CD4-positive, alpha-beta T cell (primary cell): Measurements from ENCODE around the gene ATP13A5. TPM values are rescaled to one million over a fixed set of nuclear protein-coding genes. Genes with fewer than 3 reads are reported as not detected.

Experiments
- ATAC-seq: fragments of 200-7000 bp; cut with Tn5 transposase; one replicate; pipeline ENCODE4 v1.10.0; 2022; ENCODE audit warnings: mild to moderate bottlenecking; ENCODE audit not compliant: poor library complexity
- CTCF ChIA-PET: fragments of 350-600 bp; sonication (Branson Sonifier 250); formaldehyde crosslinking; loops from one replicate; lab custom pipeline; 2021; ENCODE audit warnings: antibody characterized with exemption, inconsistent platforms; lab: Charles Lee
- POLR2A ChIA-PET: fragments of 350-600 bp; sonication (Branson Sonifier 250); formaldehyde crosslinking; loops from one replicate; lab custom pipeline; 2021; ENCODE audit warnings: antibody characterized with exemption, inconsistent platforms; lab: Charles Lee
- DNase-seq, 14 experiments: peaks; one replicate each; pipeline ENCODE4 v3.0.0-alpha.2; 2013 to 2020; ENCODE audit warnings: mixed read lengths in 2 of 14
- H3K27ac ChIP-seq, 2 donors: one replicate each; pipeline versions ENCODE4 v1.5.1 to v1.7.0; 2013; ENCODE audit warnings: low read length in 2 of 2, low read depth in 1 of 2, mild to moderate bottlenecking in 1 of 2
- H3K27me3 ChIP-seq, 2 experiments: 1 replicate in 1 of 2; 2 replicates in 1 of 2; pipeline versions ENCODE4 v1.6.1 to v1.7.0; 2013; ENCODE audit warnings: low read length in 2 of 2, control low read depth in 1 of 2, mild to moderate bottlenecking in 1 of 2, moderate library complexity in 1 of 2; ENCODE audit not compliant: insufficient read depth in 2 of 2, control insufficient read depth in 1 of 2
- H3K36me3 ChIP-seq: one replicate; pipeline ENCODE4 v1.6.1; 2013; ENCODE audit warnings: low read length, control low read depth; ENCODE audit not compliant: insufficient read depth
- H3K4me1 ChIP-seq: one replicate; pipeline ENCODE4 v1.6.1; 2013; ENCODE audit warnings: low read length, control low read depth; ENCODE audit not compliant: insufficient read depth
- H3K4me3 ChIP-seq: one replicate; pipeline ENCODE4 v1.5.1; 2013; ENCODE audit warnings: mild to moderate bottlenecking, low read length, moderate library complexity
- H3K9me3 ChIP-seq, 2 experiments: 1 replicate in 1 of 2; 2 replicates in 1 of 2; pipeline versions ENCODE4 v1.6.1 to v1.7.0; 2013; ENCODE audit warnings: low read length in 2 of 2, mild to moderate bottlenecking in 2 of 2, control low read depth in 1 of 2, moderate library complexity in 1 of 2; ENCODE audit not compliant: control insufficient read depth in 1 of 2, insufficient read depth in 1 of 2
- H3K27ac Mint-ChIP-seq: one replicate; pipeline ENCODE4 v1.8.0; 2020; ENCODE audit warnings: mixed read lengths
- H3K27me3 Mint-ChIP-seq: one replicate; pipeline ENCODE4 v1.8.0; 2021; ENCODE audit warnings: mixed read lengths
- H3K36me3 Mint-ChIP-seq: one replicate; pipeline ENCODE4 v1.8.0; 2021; ENCODE audit warnings: low read depth, mixed read lengths
- H3K4me1 Mint-ChIP-seq: one replicate; pipeline ENCODE4 v1.8.0; 2021; ENCODE audit warnings: low read depth, mixed read lengths
- H3K4me3 Mint-ChIP-seq: one replicate; pipeline ENCODE4 v1.8.0; 2020; ENCODE audit warnings: mild to moderate bottlenecking, mixed read lengths
- H3K9me3 Mint-ChIP-seq: one replicate; pipeline ENCODE4 v1.8.0; 2020; ENCODE audit warnings: mixed read lengths
- CTCF ChIP-seq: fragments of 200-600 bp; IDR thresholded peaks from one replicate; pipeline ENCODE4 v1.8.0; 2022; ENCODE audit warnings: antibody characterized with exemption, mild to moderate bottlenecking
- intact Hi-C, 2 experiments: fragments of 100-400 bp; cut with DNase I in 1 of 2; cut with micrococcal nuclease in 1 of 2; formaldehyde crosslinking; loops; one replicate each; pipeline versions ENCODE4 v1.15.1 to v1.9.0; 2023 to 2025; cut with DNase I, micrococcal nuclease
- total RNA-seq, 174 experiments: library from RNA in 2 of 174; stranded (reverse) in 2 of 174; gene quantifications; one replicate each; pipeline ENCODE4 v1.2.3 and lab custom pipeline; 2021 to 2026

ATP13A5 gene
- total RNA-seq, 2 experiments from 2014 or later = not detected

- Histone ChIP-seq H3K4me3 (no peak overlapping the region), H3K9me3 (no peaks in the 10 kb centered on the region), H3K4me1 (no peaks in the 10 kb centered on the region), H3K36me3 (no peaks in the 10 kb centered on the region), H3K27ac (no peak overlapping the region), H3K27me3 (no peaks in the 10 kb centered on the region)
- no peak overlapping the region for H3K27ac Mint-ChIP-seq
- ATAC-seq = no peak
- no peaks in the 10 kb centered on the region for H3K9me3 Mint-ChIP-seq
- H3K4me3 Mint-ChIP-seq = no peak overlapping the region
- ChIA-PET CTCF (no interaction called here), POLR2A (interaction anchor here (0.6 kb wide), 1 partner anchor 256 kb away, joined by 3 read pairs; no protein-coding TSS in a partner anchor)
- no peak for TF ChIP-seq CTCF
- no peaks in the 10 kb centered on the region for H3K4me1 Mint-ChIP-seq
- H3K36me3 Mint-ChIP-seq = no peaks in the 10 kb centered on the region
- H3K27me3 Mint-ChIP-seq = no peaks in the 10 kb centered on the region
- intact Hi-C loops = no loop called here
- no peak for DNase-seq
Observed at GRCh38 chr3:193270451-193270850, 108.1 kb downstream of the ATP13A5 start.

GRCh38 chr3:193269343-193270028, 109.1 kb downstream of the ATP13A5 start:
- no peak for ATAC-seq
- no peaks in the 10 kb centered on the region for H3K36me3 Mint-ChIP-seq
- CTCF ChIA-PET = no interaction called here

GRCh38 chr3:193262707-193263106, 115.8 kb downstream of the ATP13A5 start:
- Histone ChIP-seq H3K27me3 (no peaks in the 10 kb centered on the region), H3K9me3 (peaks cover 0 to 5% of the 10 kb centered on the region in 2 experiments), H3K36me3 (no peaks in the 10 kb centered on the region), H3K27ac (no peak overlapping the region), H3K4me1 (no peaks in the 10 kb centered on the region), H3K4me3 (no peak overlapping the region)
- H3K36me3 Mint-ChIP-seq = no peaks in the 10 kb centered on the region
- H3K4me3 Mint-ChIP-seq = no peak overlapping the region
- no peaks in the 10 kb centered on the region for H3K9me3 Mint-ChIP-seq
- DNase-seq (no peak), ATAC-seq (no peak)
- POLR2A ChIA-PET = no interaction called here
- CTCF ChIA-PET = no interaction called here
- intact Hi-C loops = no loop called here
- H3K27ac Mint-ChIP-seq = no peak overlapping the region
- peaks cover 2% of the 10 kb centered on the region for H3K27me3 Mint-ChIP-seq
- no peaks in the 10 kb centered on the region for H3K4me1 Mint-ChIP-seq
- TF ChIP-seq CTCF = no peak

More at GRCh38 chr3:193269343-193270028, 109.1 kb downstream of the ATP13A5 start:
- no peak for TF ChIP-seq CTCF
- H3K4me3 ChIP-seq = no peak overlapping the region
- Mint-ChIP-seq H3K27ac (no peak overlapping the region), H3K27me3 (no peaks in the 10 kb centered on the region), H3K9me3 (no peaks in the 10 kb centered on the region), H3K4me1 (no peaks in the 10 kb centered on the region), H3K4me3 (no peak overlapping the region)
- no peaks in the 10 kb centered on the region for H3K36me3 ChIP-seq
- no peak for DNase-seq
- no peaks in the 10 kb centered on the region for H3K4me1 ChIP-seq
- H3K27ac ChIP-seq = no peak overlapping the region
- H3K27me3 ChIP-seq = no peaks in the 10 kb centered on the region
- POLR2A ChIA-PET = no interaction called here
- peaks cover 0 to 2% of the 10 kb centered on the region in 2 experiments for H3K9me3 ChIP-seq
- intact Hi-C loops = no loop called here
